NCI-H2196 treated with DMSO at 0.1 percent for 48 hours (cell line): ENCODE measurements around the gene C17orf67.
"Not testable (repeated sequence)": the region's sequence is repeated elsewhere in the genome, so short reads cannot be mapped to it uniquely, and the experiment has no call there.

ENCODE experiments used
- DNase-seq: peaks from one replicate; lab custom pipeline; 2025; ENCODE audit not compliant: unreplicated experiment; lab: John Stamatoyannopoulos, UW

Gene C17orf67

DNA sequence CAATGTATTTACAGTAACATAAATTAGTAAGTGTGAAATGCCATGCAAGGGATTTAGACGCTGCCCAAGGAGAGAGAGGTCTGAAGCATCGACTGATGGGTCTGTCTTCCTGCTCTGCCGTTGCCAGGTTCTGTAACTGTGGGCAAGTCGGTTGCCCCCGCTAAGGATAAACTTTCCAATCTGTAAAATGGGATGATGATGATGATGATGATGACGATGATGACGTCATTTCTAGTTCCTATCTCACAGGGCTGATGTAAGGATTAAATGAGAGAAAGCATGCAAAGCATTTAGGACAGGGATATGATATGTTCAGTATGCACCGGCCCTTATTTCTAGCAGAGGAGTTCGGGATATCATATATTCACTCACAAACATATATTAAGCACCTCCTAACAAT, 54.8 kb downstream of the C17orf67 start:
- no peak for DNase-seq

DNA sequence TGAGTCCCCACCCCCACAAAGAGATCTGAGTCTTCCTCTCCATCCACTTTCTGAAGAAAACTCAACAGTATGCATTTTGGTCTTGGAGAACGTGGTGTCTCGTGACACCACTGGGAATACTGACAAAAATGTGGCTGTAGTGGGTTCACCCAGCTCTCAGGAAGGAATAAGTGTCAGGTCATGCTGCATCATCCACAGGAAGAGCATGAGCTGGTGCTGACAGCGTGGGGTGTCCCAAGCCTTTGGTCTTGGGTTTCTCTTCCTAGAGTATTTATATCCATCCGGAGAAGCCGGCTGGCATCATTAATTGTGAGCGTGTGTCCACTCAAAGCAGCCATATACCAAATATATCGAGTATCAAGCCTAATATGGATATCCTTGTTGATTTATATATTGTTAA, 55.9 kb downstream of the C17orf67 start:
- DNase-seq = no peak

DNA sequence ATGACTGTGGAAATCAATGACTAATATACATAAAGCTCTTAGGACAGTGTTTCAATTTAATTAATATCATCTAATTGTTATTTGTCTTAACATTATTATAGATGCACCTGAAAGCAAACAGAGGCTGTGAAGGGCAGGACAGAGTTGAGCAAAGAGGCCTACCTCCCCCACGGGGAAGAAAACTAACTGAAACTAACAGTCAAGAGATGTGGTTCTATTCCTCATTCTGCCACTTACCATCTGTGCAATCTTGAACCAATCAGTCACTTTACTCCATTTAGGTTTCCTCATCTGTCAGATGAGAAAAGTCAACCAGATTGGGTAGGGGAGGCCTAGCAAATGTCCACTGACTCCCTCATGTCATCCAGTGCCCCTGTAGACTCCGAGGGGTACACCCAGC, 59.1 kb downstream of the C17orf67 start:
- DNase-seq = no peak

DNA sequence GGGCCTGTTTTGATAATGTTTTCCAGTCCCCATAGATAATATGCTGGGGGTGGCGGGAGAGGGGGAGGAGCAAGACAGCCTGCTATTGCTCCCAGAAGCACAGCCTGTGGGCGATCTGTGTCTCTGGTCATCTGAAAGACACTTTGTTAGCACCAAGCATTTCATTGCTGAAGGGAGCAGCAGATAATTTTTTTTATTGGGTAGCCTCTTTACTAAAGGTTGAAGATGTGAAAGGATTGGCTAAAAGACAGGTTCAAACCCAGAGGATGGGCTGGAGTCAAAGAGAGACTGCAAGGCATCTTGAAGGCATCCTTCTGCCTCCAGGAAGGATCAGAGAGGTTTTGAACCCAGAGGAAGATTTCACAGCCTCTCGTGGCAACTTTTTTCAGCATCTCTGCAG, 60.6 kb downstream of the C17orf67 start:
- DNase-seq = no peak

DNA sequence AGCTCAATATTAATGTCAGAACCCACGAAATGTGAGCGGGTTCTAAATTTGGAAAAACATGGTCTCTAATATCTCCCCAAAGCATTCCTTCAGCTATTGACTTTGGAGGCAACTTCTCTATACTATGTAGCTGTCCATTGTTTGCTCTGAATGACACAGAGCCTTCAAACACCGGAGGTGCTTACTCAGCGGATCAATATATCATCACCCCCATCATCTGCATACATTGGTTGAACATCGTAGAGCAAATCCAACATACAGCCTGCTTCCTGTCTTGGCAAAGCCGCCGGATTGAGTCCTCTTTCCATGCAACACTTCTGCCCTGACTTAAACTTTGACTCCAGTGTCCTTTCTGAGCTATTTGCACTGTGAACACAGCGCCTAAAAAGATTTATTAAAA, 61.3 kb downstream of the C17orf67 start:
- DNase-seq = no peak

GRCh38 chr17:56771975-56772374, 61.7 kb downstream of the C17orf67 start:
- DNase-seq = no peak

- no peak for DNase-seq
Observed at GRCh38 chr17:56771563-56771962, 62.2 kb downstream of the C17orf67 start.

DNA sequence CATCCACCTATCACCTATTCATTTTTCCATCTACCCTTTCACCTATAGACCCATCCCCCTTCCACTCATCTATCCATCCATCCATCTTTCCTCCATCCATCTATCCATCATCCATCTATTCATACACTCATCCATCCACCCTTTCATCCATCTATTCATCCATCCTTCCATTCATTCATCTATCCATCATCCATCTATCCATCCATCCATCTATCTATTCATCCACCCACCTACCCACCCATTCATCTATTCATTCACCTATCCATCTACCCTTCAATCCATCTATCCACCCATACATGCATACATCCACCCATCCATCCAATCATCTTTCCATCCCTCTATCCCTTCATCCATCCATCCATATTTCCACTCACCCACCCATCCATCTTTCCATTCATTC, 63.3 kb downstream of the C17orf67 start:
- no peak for DNase-seq

DNA sequence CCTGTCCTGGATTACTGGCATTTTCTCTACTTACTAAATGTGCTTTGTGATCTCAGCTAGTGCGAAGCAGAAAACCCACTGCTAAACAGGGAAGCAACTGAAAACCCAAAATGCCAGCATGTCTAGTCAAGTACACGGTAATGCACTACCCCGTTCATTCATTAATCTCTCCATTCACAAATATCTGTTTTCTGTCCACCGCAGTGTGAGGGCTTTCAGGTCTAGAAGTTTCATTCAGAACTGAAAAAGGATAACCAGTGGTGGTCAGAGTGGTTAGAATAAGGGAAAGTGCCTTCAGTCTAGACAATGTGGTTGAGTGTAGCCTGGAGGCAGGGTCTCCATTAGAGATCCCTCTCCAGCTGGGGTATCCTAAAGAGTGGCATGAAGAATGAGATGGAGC, 68.3 kb downstream of the C17orf67 start:
- DNase-seq = no peak

DNA sequence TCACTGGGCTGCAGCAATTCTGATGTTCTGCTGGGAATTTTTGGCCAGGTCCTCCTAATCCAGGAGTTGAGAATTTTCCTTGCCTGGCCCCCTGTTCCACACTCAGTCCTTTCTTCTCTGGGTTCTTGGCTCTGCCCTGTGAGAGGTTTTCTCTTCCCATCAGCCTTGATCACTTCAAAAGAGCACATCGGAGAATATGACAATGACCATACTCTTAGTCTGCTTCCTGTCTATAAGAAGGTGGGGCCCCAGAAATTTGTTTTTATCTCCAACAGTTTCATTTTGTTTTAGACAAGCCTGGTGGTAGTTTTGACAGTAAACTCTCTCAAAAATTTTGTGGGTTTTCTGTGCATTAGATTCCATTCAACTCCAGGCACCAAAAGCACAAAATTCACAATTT, 70.7 kb downstream of the C17orf67 start:
- no peak for DNase-seq

- no peak for DNase-seq
Observed at GRCh38 chr17:56762144-56762543, 71.6 kb downstream of the C17orf67 start.

GRCh38 chr17:56761387-56761786, 72.3 kb downstream of the C17orf67 start:
- DNase-seq = no peak

DNA sequence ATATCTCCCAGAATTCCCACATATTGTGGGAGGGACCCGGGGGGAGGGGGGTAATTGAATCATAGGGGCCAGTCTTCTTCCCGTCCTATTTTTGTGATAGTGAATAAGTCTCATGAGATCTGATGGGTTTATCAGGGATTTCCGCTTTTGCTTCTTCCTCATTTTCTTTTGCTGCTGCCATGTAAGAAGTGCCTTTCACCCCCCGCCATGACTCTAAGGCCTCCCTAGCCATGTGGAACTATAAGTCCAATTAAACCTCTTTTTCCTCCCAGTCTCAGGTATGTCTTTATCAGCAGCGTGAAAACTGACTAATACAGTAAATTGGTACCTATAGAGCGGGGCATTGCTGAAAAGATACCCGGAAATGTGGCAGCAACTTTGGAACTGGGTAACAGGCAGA, 76.1 kb downstream of the C17orf67 start:
- DNase-seq = not testable (repeated sequence)

DNA sequence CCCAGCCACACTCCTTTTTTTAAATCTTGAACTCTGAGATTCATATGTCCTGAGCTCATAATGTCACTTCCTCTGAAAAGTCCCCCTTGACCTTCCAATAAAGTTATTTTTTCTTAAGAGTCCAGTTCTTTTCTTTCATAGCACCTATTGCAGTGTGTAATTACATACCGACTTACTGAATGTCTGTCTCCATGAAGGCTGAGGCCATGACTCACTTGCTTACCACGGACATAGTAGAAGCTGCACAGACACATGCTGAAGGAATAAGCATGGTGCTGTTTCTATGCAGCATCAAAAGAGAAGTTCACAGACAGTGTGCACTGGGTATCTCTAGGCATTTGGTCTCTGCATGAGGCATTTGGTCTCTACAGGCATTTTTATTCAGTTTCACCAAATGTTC, 77.2 kb downstream of the C17orf67 start:
- no peak for DNase-seq

GRCh38 chr17:56755310-56755709, 78.4 kb downstream of the C17orf67 start:
- DNase-seq = no peak

DNA sequence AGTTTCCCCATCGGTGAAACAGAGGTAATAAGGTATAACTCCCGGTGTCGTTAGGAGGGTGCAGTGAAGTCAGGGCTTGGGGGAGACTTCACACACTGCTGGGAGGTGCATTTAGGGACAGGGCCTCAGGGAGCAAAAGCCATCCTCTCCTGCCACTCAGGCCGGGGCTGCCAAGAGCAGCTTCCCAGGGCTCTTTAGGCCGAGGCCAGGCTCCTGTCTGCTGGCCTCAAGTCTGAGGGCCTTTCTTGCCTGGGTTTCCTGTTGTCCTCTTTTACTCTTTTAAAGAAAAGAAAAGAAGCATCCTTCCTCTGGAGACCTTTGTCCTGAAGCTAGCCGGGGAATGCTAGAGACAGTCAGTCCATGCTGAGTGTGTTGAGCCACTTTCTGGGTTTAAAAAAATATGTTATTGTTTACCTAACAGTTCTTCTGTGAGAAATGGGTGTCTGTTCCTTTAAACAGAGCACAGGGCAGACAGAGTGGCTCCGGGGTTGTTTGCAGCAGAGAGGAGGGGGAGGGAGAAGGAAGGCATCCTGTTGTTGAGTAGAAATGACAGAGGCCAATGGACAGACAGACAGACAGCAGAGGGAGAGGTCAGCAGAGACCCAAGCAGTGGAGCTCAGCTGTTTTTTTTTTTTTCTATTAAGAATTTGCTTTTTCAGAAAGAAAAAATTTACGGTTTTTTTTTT, 79.1 kb downstream of the C17orf67 start:
- no peak for DNase-seq

DNA sequence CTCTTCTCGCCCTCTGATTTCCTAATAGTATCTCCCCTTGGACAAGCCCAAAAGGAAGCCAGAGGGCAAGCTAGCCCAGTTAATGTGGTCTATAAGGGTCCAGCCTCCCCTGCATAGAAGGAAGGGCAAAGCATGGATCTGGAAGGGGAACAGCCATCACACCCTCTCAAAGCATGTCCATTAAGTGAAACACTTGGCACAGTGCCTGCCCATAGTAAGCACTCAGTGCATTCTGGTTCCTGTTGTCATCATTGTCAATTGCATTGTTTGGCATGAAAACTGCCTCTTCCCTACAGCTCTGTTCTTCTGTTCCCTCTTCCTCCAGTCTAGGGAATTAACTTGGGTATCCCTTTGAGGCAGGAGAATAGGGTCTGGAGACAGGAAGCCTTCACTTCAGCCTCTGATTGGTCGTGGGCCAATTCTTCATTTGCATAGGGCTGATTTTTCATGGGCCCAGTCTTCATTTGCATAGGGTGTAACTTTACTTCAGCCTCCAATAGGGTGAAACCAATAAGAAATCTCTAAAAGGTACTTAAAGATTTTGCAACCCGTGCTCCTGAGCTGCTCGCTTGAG, 81.4 kb downstream of the C17orf67 start:
- DNase-seq = no peak

- DNase-seq = no peak
Observed at GRCh38 chr17:56751145-56751738, 82.5 kb downstream of the C17orf67 start.

DNA sequence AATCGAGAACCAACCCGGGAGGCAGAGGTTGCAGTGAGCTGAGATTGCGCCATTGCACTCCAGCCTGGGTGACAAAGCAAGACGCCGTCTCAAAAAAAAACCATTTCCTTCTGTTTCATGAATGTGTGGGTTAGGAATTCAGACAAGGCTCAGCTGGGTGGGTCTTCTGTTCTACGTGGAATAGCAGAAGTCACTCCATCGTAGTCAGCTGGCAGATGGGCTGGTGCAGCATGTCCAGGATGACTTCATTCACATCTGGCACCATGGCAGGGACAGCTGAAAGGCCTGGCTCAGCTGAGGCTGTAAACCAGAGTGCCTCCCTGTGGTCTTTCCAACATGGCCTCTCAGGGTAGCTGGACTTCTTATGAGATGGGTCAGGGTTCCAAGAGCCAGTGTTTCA, 89.0 kb downstream of the C17orf67 start:
- no peak for DNase-seq

DNA sequence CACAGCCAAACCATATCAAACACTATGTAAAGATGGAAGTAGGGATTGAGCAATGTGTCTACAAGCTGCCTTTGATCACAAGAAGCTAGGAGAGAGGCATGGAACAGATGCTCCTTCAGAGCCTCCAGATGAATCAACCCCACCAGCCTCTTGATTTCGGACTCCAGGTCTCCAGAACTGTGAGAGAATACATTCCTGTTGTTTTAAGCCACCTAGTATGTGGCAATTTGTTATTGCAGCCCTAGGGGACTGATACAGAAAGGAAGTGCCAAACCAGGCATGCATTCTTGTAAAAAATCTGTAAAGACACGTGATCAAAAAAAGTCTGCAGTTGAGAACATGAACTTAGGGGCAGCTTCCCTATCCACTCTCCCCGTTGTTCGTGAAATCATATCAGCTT, 91.1 kb downstream of the C17orf67 start:
- no peak for DNase-seq
